ENCODE results near the gene DHRS7. TPM values are rescaled to one million over a fixed set of nuclear protein-coding genes. Genes with fewer than 3 reads are reported as not detected.

Gene DHRS7
- total RNA-seq, 1 donor from 2014 or later: 69.3 TPM

GRCh38 chr14:60166142-60166541, 944 bp upstream of the DHRS7 start:
- Histone ChIP-seq H3K36me3 (no peaks in the 10 kb centered on the region), H3K4me3 (no peak overlapping the region), H3K9me3 (no peaks in the 10 kb centered on the region), H3K27me3 (no peaks in the 10 kb centered on the region), H3K4me1 (peaks cover 32% of the 10 kb centered on the region), H3K27ac (peak overlapping the region; percentile 98)
- no peak for TF ChIP-seq CTCF (IDR thresholded peaks at IDR 0.05)
- intact Hi-C loops (cut with DNase I): loop anchor here (10.0 kb wide), 1 partner anchor 71 kb away; the partner anchor contains the start of gene PCNX4
- ATAC-seq (no peak), DNase-seq (no peak)

- no peak for DNase-seq
- H3K27me3 ChIP-seq: no peaks in the 10 kb centered on the region
- H3K4me1 ChIP-seq: peaks cover 34% of the 10 kb centered on the region
- no peaks in the 10 kb centered on the region for H3K9me3 ChIP-seq
- intact Hi-C loops (cut with DNase I): loop anchor here (10.0 kb wide), 1 partner anchor 71 kb away; the partner anchor contains the start of gene PCNX4
- ATAC-seq: no peak
- TF ChIP-seq CTCF (IDR thresholded peaks at IDR 0.05): no peak
- H3K27ac ChIP-seq: peak overlapping the region; percentile 98
- peak overlapping the region; percentile 95 for H3K4me3 ChIP-seq
- H3K36me3 ChIP-seq: no peaks in the 10 kb centered on the region
Observed at GRCh38 chr14:60165547-60165876, 314 bp upstream of the DHRS7 start.

- peak overlapping the region; percentile 98 for H3K27ac ChIP-seq
Observed at GRCh38 chr14:60164404-60164711, 840 bp downstream of the DHRS7 start.

GRCh38 chr14:60163693-60164092, 1.5 kb downstream of the DHRS7 start:
- Histone ChIP-seq H3K27me3 (no peaks in the 10 kb centered on the region), H3K27ac (no peak overlapping the region), H3K4me1 (peaks cover 34% of the 10 kb centered on the region), H3K9me3 (no peaks in the 10 kb centered on the region), H3K36me3 (no peaks in the 10 kb centered on the region), H3K4me3 (peak overlapping the region; percentile 95)
- DNase-seq: no peak
- no peak for ATAC-seq
- intact Hi-C loops (cut with DNase I): loop anchor here (10.0 kb wide), 1 partner anchor 69 kb away; the partner anchor contains the start of gene PCNX4
- TF ChIP-seq CTCF (IDR thresholded peaks at IDR 0.05): no peak

More at GRCh38 chr14:60164404-60164711, 840 bp downstream of the DHRS7 start:
- peak overlapping the region; percentile 95 for H3K4me3 ChIP-seq
- no peaks in the 10 kb centered on the region for H3K9me3 ChIP-seq
- no peaks in the 10 kb centered on the region for H3K36me3 ChIP-seq
- TF ChIP-seq CTCF (IDR thresholded peaks at IDR 0.05): no peak
- H3K27me3 ChIP-seq: no peaks in the 10 kb centered on the region
- DNase-seq: no peak
- intact Hi-C loops (cut with DNase I): loop anchor here (10.0 kb wide), 1 partner anchor 70 kb away; the partner anchor contains the start of gene PCNX4
- no peak for ATAC-seq
- H3K4me1 ChIP-seq: peaks cover 34% of the 10 kb centered on the region

GRCh38 chr14:60161196-60162107, 3.7 kb downstream of the DHRS7 start:
- ATAC-seq (no peak), DNase-seq (no peak)
- intact Hi-C loops (cut with DNase I): loop anchor here (10.0 kb wide), 1 partner anchor 67 kb away; the partner anchor contains the start of gene PCNX4
- H3K4me1 ChIP-seq: peaks cover 36% of the 10 kb centered on the region
- no peaks in the 10 kb centered on the region for H3K9me3 ChIP-seq
- H3K27me3 ChIP-seq: no peaks in the 10 kb centered on the region
- no peak overlapping the region for H3K27ac ChIP-seq
- no peak overlapping the region for H3K4me3 ChIP-seq
- no peak for TF ChIP-seq CTCF (IDR thresholded peaks at IDR 0.05)
- no peaks in the 10 kb centered on the region for H3K36me3 ChIP-seq
